GM12878 (cell line): ENCODE results near the gene NMD3.

Experiments
- CEBPB ChIP-seq, 2 experiments: fragments of 150-350 bp in 1 of 2; IDR thresholded peaks; 2 replicates each; pipeline ENCODE4 v1.6.1; 2012 to 2014; ENCODE audit warnings: low read depth in 2 of 2, low read length in 2 of 2, borderline replicate concordance in 1 of 2, inconsistent platforms in 1 of 2
- POLR2A ChIP-seq: IDR thresholded peaks from 2 replicates; pipeline ENCODE4 v1.6.1; 2011; ENCODE audit warnings: low read depth, mild to moderate bottlenecking, low read length
- POLR2AphosphoS5 ChIP-seq: IDR thresholded peaks from 2 replicates; pipeline ENCODE4 v1.6.1; 2011; ENCODE audit warnings: mild to moderate bottlenecking, low read length, inconsistent platforms
- RFX5 ChIP-seq: IDR thresholded peaks from 2 replicates; pipeline ENCODE4 v1.6.1; 2011; ENCODE audit warnings: low read depth, low read length, improper control_type of control experiment
- SMARCA5 ChIP-seq: fragments of 450-650 bp; IDR thresholded peaks from 2 replicates; pipeline ENCODE4 v1.6.1; 2017; ENCODE audit warnings: mild to moderate bottlenecking

GRCh38 chr3:161274691-161275298, 53.7 kb downstream of the NMD3 start:
- no peak for TF ChIP-seq SMARCA5
- TF ChIP-seq POLR2A = no peak
- no peak for TF ChIP-seq CEBPB (IDR thresholded peaks at IDR 0.05; ENCODE audit: borderline replicate concordance in 1 of 2, low read depth in 2 of 2, low read length in 2 of 2)
- TF ChIP-seq POLR2AphosphoS5 = no peak
- no peak for TF ChIP-seq RFX5
